ENCODE results near the gene IQSEC2.

DNA sequence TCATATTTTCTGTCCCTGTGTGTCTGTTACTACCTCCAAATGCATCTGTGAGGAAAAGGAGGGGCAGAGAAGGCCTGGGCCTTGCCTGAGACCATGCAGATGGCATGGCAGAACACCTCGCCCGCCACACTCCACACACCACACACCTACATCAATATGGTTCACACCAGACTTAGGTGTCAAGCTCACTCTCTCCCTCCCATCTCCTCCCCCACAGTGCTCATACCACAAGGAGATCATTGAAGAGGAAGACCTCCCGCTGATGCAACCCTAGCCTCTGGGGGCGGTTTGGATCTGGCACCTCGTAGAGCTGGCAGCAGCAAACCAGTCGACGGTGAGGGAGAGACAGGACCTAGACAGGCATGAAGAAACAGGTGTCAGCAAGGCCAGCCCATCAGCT lies 39.8 kb downstream of the IQSEC2 start:
- no peak for TF ChIP-seq POLR2A (IDR thresholded peaks at IDR 0.05)
- TF ChIP-seq, protein P1, sequence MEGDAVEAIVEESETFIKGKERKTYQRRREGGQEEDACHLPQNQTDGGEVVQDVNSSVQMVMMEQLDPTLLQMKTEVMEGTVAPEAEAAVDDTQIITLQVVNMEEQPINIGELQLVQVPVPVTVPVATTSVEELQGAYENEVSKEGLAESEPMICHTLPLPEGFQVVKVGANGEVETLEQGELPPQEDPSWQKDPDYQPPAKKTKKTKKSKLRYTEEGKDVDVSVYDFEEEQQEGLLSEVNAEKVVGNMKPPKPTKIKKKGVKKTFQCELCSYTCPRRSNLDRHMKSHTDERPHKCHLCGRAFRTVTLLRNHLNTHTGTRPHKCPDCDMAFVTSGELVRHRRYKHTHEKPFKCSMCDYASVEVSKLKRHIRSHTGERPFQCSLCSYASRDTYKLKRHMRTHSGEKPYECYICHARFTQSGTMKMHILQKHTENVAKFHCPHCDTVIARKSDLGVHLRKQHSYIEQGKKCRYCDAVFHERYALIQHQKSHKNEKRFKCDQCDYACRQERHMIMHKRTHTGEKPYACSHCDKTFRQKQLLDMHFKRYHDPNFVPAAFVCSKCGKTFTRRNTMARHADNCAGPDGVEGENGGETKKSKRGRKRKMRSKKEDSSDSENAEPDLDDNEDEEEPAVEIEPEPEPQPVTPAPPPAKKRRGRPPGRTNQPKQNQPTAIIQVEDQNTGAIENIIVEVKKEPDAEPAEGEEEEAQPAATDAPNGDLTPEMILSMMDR (IDR thresholded peaks at IDR 0.05) = no peak
